ENCODE measurements around the gene DYDC1.

The DYDC1 gene

GRCh38 chr10:80290474-80291220 lies 65.9 kb downstream of the DYDC1 start:
- Histone ChIP-seq H3K4me2 (ENCODE audit: insufficient read depth, low read length, poor library complexity, severe bottlenecking) (no peak overlapping the region), H2AK5ac (ENCODE audit: low read depth, low read length) (no peak overlapping the region), H3K4me1 (ENCODE audit: control insufficient read depth in 2 of 2, insufficient read depth in 1 of 2, low read depth in 1 of 2, low read length in 2 of 2) (no peaks in the 10 kb centered on the region), H3K18ac (ENCODE audit: low read length) (no peak overlapping the region), H2BK120ac (ENCODE audit: low read depth, low read length) (no peak overlapping the region), H2BK5ac (ENCODE audit: low read length) (no peak overlapping the region), H2BK12ac (ENCODE audit: low read length) (no peak overlapping the region), H3K23ac (ENCODE audit: low read depth, low read length, poor library complexity) (no peak overlapping the region), H3K4ac (ENCODE audit: low read length) (no peak overlapping the region), H3K9ac (ENCODE audit: low read depth, low read length, poor library complexity) (no peak overlapping the region), H4K91ac (ENCODE audit: low read depth, low read length, poor library complexity) (no peak overlapping the region), H4K8ac (ENCODE audit: low read depth, low read length) (no peak overlapping the region), H3K14ac (ENCODE audit: low read length) (no peak overlapping the region), H2BK15ac (ENCODE audit: low read length) (no peak overlapping the region), H3K4me3 (ENCODE audit: low read length in 2 of 2) (no peak overlapping the region), H3K27ac (replicated peaks; ENCODE audit: low read length) (no peak overlapping the region), H3K9me3 (replicated peaks in 1 of 2; ENCODE audit: control insufficient read depth in 2 of 2, insufficient read depth in 1 of 2, low read depth in 1 of 2, low read length in 2 of 2) (peaks cover 0 to 3% of the 10 kb centered on the region in 2 donors), H3K79me1 (ENCODE audit: low read depth, low read length) (no peaks in the 10 kb centered on the region), H2AFZ (ENCODE audit: low read length) (no peak overlapping the region), H3K36me3 (replicated peaks in 1 of 2; ENCODE audit: control insufficient read depth in 2 of 2, insufficient read depth in 2 of 2, low read length in 2 of 2) (no peaks in the 10 kb centered on the region), H3K27me3 (ENCODE audit: control insufficient read depth in 3 of 3, insufficient read depth in 3 of 3, low read depth in 1 of 3, low read length in 3 of 3) (peaks cover 0 to 8% (median 0%) of the 10 kb centered on the region in 3 experiments)
- no CpG with 5 or more reads among the region's 4 CpGs for WGBS, 2 donors (ENCODE audit: extremely low coverage in 2 of 2, insufficient read length in 2 of 2, insufficient replicate concordance in 1 of 2)
- no peak for DNase-seq (ENCODE audit: low spot score)

- H3K79me1 ChIP-seq (ENCODE audit: low read depth, low read length), result no peaks in the 10 kb centered on the region
- no peak within 1 kb of the TSS for H3K18ac ChIP-seq (ENCODE audit: low read length)
- no peak within 1 kb of the TSS for H3K4me3 ChIP-seq (ENCODE audit: low read length in 2 of 2)
- H3K23ac ChIP-seq (ENCODE audit: low read depth, low read length, poor library complexity), result no peak within 1 kb of the TSS
- H2BK5ac ChIP-seq (ENCODE audit: low read length), result no peak within 1 kb of the TSS
- DNase-seq (ENCODE audit: low spot score), result no peak
- no peak within 1 kb of the TSS for H2BK12ac ChIP-seq (ENCODE audit: low read length)
- H3K4me1 ChIP-seq (ENCODE audit: control insufficient read depth in 2 of 2, insufficient read depth in 1 of 2, low read depth in 1 of 2, low read length in 2 of 2), result no peaks in the 10 kb centered on the region
- H4K8ac ChIP-seq (ENCODE audit: low read depth, low read length), result no peak within 1 kb of the TSS
- no CpG with 5 or more reads among the region's 9 CpGs for WGBS, 2 donors (ENCODE audit: extremely low coverage in 2 of 2, insufficient read length in 2 of 2, insufficient replicate concordance in 1 of 2)
- H2AFZ ChIP-seq (ENCODE audit: low read length), result peak within 1 kb of the TSS; percentile 64
- H3K9me3 ChIP-seq (replicated peaks in 1 of 2; ENCODE audit: control insufficient read depth in 2 of 2, insufficient read depth in 1 of 2, low read depth in 1 of 2, low read length in 2 of 2), result no peaks in the 10 kb centered on the region
- H3K4me2 ChIP-seq (ENCODE audit: insufficient read depth, low read length, poor library complexity, severe bottlenecking), result no peak within 1 kb of the TSS
- no peak within 1 kb of the TSS for H3K9ac ChIP-seq (ENCODE audit: low read depth, low read length, poor library complexity)
- H3K27me3 ChIP-seq (ENCODE audit: control insufficient read depth in 3 of 3, insufficient read depth in 3 of 3, low read depth in 1 of 3, low read length in 3 of 3), result peaks cover 0 to 8% (median 0%) of the 10 kb centered on the region in 3 experiments
- no peak within 1 kb of the TSS for H3K27ac ChIP-seq (replicated peaks; ENCODE audit: low read length)
- H4K91ac ChIP-seq (ENCODE audit: low read depth, low read length, poor library complexity), result no peak within 1 kb of the TSS
- H2AK5ac ChIP-seq (ENCODE audit: low read depth, low read length), result no peak within 1 kb of the TSS
- no peak within 1 kb of the TSS for H2BK15ac ChIP-seq (ENCODE audit: low read length)
- no peak within 1 kb of the TSS for H3K4ac ChIP-seq (ENCODE audit: low read length)
- H3K14ac ChIP-seq (ENCODE audit: low read length), result no peak within 1 kb of the TSS
- no peaks in the 10 kb centered on the region for H3K36me3 ChIP-seq (replicated peaks in 1 of 2; ENCODE audit: control insufficient read depth in 2 of 2, insufficient read depth in 2 of 2, low read length in 2 of 2)
- H2BK120ac ChIP-seq (ENCODE audit: low read depth, low read length), result no peak within 1 kb of the TSS
These were observed 66.9 kb downstream of the DYDC1 start, which contains the start of gene MAT1A for GRCh38 chr10:80289451-80290287. Gene MAT1A, minus strand, starts transcription at chr10:80289658. Its CDS starts 235 bp downstream, at chr10:80289423.

- Histone ChIP-seq H2BK15ac (ENCODE audit: low read length) (no peak overlapping the region), H3K27me3 (ENCODE audit: control insufficient read depth in 3 of 3, insufficient read depth in 3 of 3, low read depth in 1 of 3, low read length in 3 of 3) (peaks cover 0 to 8% (median 0%) of the 10 kb centered on the region in 3 experiments), H3K18ac (ENCODE audit: low read length) (no peak overlapping the region), H3K79me1 (ENCODE audit: low read depth, low read length) (no peaks in the 10 kb centered on the region), H2AFZ (ENCODE audit: low read length) (no peak overlapping the region), H3K4me2 (ENCODE audit: insufficient read depth, low read length, poor library complexity, severe bottlenecking) (no peak overlapping the region), H3K27ac (replicated peaks; ENCODE audit: low read length) (no peak overlapping the region), H3K23ac (ENCODE audit: low read depth, low read length, poor library complexity) (no peak overlapping the region), H3K4me3 (ENCODE audit: low read length in 2 of 2) (no peak overlapping the region), H2BK5ac (ENCODE audit: low read length) (no peak overlapping the region), H4K91ac (ENCODE audit: low read depth, low read length, poor library complexity) (no peak overlapping the region), H3K4me1 (ENCODE audit: control insufficient read depth in 2 of 2, insufficient read depth in 1 of 2, low read depth in 1 of 2, low read length in 2 of 2) (peaks cover 0 to 1% of the 10 kb centered on the region in 2 donors), H3K36me3 (replicated peaks in 1 of 2; ENCODE audit: control insufficient read depth in 2 of 2, insufficient read depth in 2 of 2, low read length in 2 of 2) (no peaks in the 10 kb centered on the region), H3K9me3 (replicated peaks in 1 of 2; ENCODE audit: control insufficient read depth in 2 of 2, insufficient read depth in 1 of 2, low read depth in 1 of 2, low read length in 2 of 2) (no peaks in the 10 kb centered on the region), H3K9ac (ENCODE audit: low read depth, low read length, poor library complexity) (no peak overlapping the region), H2BK120ac (ENCODE audit: low read depth, low read length) (no peak overlapping the region), H2BK12ac (ENCODE audit: low read length) (no peak overlapping the region), H3K4ac (ENCODE audit: low read length) (no peak overlapping the region), H2AK5ac (ENCODE audit: low read depth, low read length) (no peak overlapping the region), H3K14ac (ENCODE audit: low read length) (no peak overlapping the region), H4K8ac (ENCODE audit: low read depth, low read length) (no peak overlapping the region)
- DNase-seq (ENCODE audit: low spot score), result no peak
- no CpG with 5 or more reads among the region's 5 CpGs for WGBS, 2 donors (ENCODE audit: extremely low coverage in 2 of 2, insufficient read length in 2 of 2, insufficient replicate concordance in 1 of 2)
These were observed 67.7 kb downstream of the DYDC1 start for GRCh38 chr10:80288849-80289248.

Measured in neuronal stem cell (in vitro differentiated cells).